H1 (cell line): ENCODE results near the gene OTOF. TPM values are rescaled to one million over a fixed set of nuclear protein-coding genes. Genes with fewer than 3 reads are reported as not detected.

Source experiments
- ASH2L ChIP-seq: fragments of 200-600, 300-600 bp; sonication (generic); IDR thresholded peaks from one replicate; pipeline ENCODE4 v1.7.1; 2017; ENCODE audit warnings: low read length
- BCL11A ChIP-seq, 2 experiments: IDR thresholded peaks; one replicate each; pipeline ENCODE4 v1.6.1; 2011; ENCODE audit warnings: low read depth in 2 of 2, low read length in 2 of 2, mild to moderate bottlenecking in 2 of 2
- CBX8 ChIP-seq: fragments of 300-800, 300-1000 bp; sonication (generic); IDR thresholded peaks from 2 replicates; pipeline ENCODE4 v1.7.1; 2016; ENCODE audit warnings: low read depth, low read length, borderline replicate concordance
- CTBP2 ChIP-seq: IDR thresholded peaks from 2 replicates; pipeline ENCODE4 v1.7.0; 2011; ENCODE audit warnings: borderline replicate concordance, mild to moderate bottlenecking, moderate library complexity, mixed read lengths, low read length; ENCODE audit not compliant: insufficient read depth, insufficient read length
- FOSL1 ChIP-seq: IDR thresholded peaks from 2 replicates; pipeline ENCODE4 v1.6.1; 2011; ENCODE audit warnings: mild to moderate bottlenecking, low read depth, low read length, moderate library complexity; ENCODE audit not compliant: insufficient read depth
- KDM1A ChIP-seq: fragments of 200-600, 300-600 bp; sonication (generic); IDR thresholded peaks from 2 replicates; pipeline ENCODE4 v1.7.1; 2016; ENCODE audit warnings: mild to moderate bottlenecking, low read length, borderline replicate concordance
- RFX5 ChIP-seq: IDR thresholded peaks from 2 replicates; pipeline ENCODE4 v1.6.1; 2011; ENCODE audit warnings: low read depth, low read length, improper control_type of control experiment, borderline replicate concordance
- polyA plus RNA-seq, 7 experiments: library from polyadenylated mRNA; depleted of rRNA in 3 of 7; stranded (reverse) in 5 of 7; unstranded in 2 of 7; fragments of >200 nt in 5 of 7; fragments of 200-250 nt in 2 of 7; gene quantifications; 1 replicate in 5 of 7; 2 replicates in 1 of 7; 4 replicates in 1 of 7; pipeline versions ENCODE4 v1.2.1 to v1.2.3, GENCODE V29; 2011 to 2013; ENCODE audit warnings: missing spikeins in 2 of 7, mixed read lengths in 2 of 7
- total RNA-seq: library from RNA; stranded (reverse); fragmentation: NEBNext Ultra II Directional; extraction: Animal tissue kit (Norgen Biotek cat#: 25700); gene quantifications from 2 replicates; pipeline ENCODE4 v1.2.1, GENCODE V29; 2021
- TF ChIP-seq, protein P1 (sequence below): IDR thresholded peaks from 2 replicates; pipeline ENCODE4 v1.6.1; 2012; ENCODE audit warnings: inconsistent platforms
- TF ChIP-seq, protein P2 (sequence below): IDR thresholded peaks from 2 replicates; pipeline ENCODE4 v1.6.1; 2012; ENCODE audit warnings: inconsistent platforms

The OTOF gene
- total and polyA plus RNA-seq, 2 of the 8 experiments (the other 6 are each of a cell fraction or from before 2014, with no cell fraction given): 0.06 TPM; not detected in 1

DNA sequence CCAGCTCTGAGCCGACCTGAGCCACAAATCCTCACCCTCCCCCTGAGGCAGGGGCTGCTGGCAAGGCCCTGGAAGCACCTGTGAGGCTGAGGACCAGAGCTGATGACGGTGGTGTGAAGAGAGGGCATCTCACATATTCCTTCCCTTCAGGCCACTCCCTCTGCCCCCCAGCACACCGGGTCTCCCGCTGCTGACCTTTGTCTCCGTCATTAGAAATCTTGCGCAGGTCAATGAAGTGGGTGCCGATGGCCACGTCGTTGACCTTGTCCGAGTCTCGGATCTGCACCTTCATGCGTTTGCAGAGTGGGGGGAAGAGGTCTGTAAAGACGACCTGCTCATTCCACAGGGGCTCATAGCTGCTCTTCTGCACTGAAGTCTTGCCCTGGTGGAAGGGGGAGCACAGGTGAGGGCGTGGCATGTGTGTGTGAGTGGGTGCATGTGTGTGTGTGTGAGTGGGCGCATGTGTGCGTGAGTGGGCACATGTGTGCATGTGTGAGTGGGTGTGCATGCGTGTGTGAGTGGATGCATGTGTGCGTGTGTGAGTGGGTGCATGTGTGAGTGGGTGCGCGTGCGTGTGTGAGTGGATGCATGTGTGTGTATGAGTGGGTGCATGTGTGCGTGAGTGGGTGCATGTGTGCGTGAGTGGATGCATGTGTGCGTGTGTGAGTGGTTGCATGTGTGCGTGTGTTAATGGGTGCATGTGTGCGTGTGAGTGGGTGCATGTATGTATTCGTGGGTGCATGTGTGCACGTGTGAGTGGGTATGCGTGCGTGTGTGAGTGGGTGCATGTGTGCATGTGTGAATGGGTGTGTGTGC is 4.5 kb upstream of the OTOF start (continued):
- no peak for TF ChIP-seq FOSL1
- TF ChIP-seq ASH2L: no peak
- TF ChIP-seq BCL11A (IDR thresholded peaks at IDR 0.05; ENCODE audit: low read depth in 2 of 2, low read length in 2 of 2): no peak
- TF ChIP-seq, protein P1, sequence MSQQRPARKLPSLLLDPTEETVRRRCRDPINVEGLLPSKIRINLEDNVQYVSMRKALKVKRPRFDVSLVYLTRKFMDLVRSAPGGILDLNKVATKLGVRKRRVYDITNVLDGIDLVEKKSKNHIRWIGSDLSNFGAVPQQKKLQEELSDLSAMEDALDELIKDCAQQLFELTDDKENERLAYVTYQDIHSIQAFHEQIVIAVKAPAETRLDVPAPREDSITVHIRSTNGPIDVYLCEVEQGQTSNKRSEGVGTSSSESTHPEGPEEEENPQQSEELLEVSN: no peak
- TF ChIP-seq CBX8: no peak
- TF ChIP-seq CTBP2: no peak
- no peak for TF ChIP-seq KDM1A
- TF ChIP-seq RFX5: no peak
- TF ChIP-seq, protein P2, sequence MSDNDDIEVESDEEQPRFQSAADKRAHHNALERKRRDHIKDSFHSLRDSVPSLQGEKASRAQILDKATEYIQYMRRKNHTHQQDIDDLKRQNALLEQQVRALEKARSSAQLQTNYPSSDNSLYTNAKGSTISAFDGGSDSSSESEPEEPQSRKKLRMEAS: no peak
